Mesendoderm (in vitro differentiated cells): Measurements from ENCODE around the gene MTIF2.
"Not testable (repeated sequence)": the region's sequence is repeated elsewhere in the genome, so short reads cannot be mapped to it uniquely, and the experiment has no call there.

ENCODE experiments used
- DNase-seq: peaks from one replicate; pipeline ENCODE4 v3.0.0; 2013
- H2AK5ac ChIP-seq: 2 replicates; pipeline ENCODE4 v1.6.1; 2013; ENCODE audit warnings: low read length, inconsistent platforms
- H2BK120ac ChIP-seq: 2 replicates; pipeline ENCODE4 v1.6.1; 2013; ENCODE audit warnings: low read depth, mild to moderate bottlenecking, low read length, moderate library complexity, mixed read lengths
- H2BK15ac ChIP-seq: replicated peaks from 2 replicates; pipeline ENCODE4 v1.6.1; 2013; ENCODE audit warnings: low read depth, mild to moderate bottlenecking, moderate library complexity
- H2BK5ac ChIP-seq: 2 replicates; pipeline ENCODE4 v1.6.1; 2013; ENCODE audit warnings: low read length, inconsistent platforms
- H3K18ac ChIP-seq: 2 replicates; pipeline ENCODE4 v1.6.1; 2013; ENCODE audit warnings: mild to moderate bottlenecking, low read length, mixed read lengths
- H3K23ac ChIP-seq: one replicate; pipeline ENCODE4 v1.6.1; 2013; ENCODE audit warnings: low read length
- H3K27ac ChIP-seq: 2 replicates; pipeline ENCODE4 v1.5.1; 2013; ENCODE audit warnings: low read depth, mild to moderate bottlenecking, inconsistent platforms, low read length, moderate library complexity
- H3K27me3 ChIP-seq: 2 replicates; pipeline ENCODE4 v1.6.1; 2013; ENCODE audit warnings: low read length, control low read depth, mild to moderate bottlenecking, inconsistent platforms; ENCODE audit not compliant: insufficient read depth, poor library complexity
- H3K36me3 ChIP-seq: 2 replicates; pipeline ENCODE4 v1.6.1; 2013; ENCODE audit warnings: low read length, inconsistent platforms; ENCODE audit not compliant: control insufficient read depth, insufficient read depth
- H3K4ac ChIP-seq: one replicate; pipeline ENCODE4 v1.6.1; 2013; ENCODE audit warnings: low read depth, mild to moderate bottlenecking, low read length, moderate library complexity
- H3K4me1 ChIP-seq: 2 replicates; pipeline ENCODE4 v1.6.1; 2013; ENCODE audit warnings: low read depth, low read length, inconsistent platforms; ENCODE audit not compliant: control insufficient read depth
- H3K4me2 ChIP-seq: 2 replicates; pipeline ENCODE4 v1.6.1; 2013; ENCODE audit warnings: low read length
- H3K4me3 ChIP-seq: 2 replicates; pipeline ENCODE4 v1.5.1; 2013; ENCODE audit warnings: mild to moderate bottlenecking, low read length
- H3K56ac ChIP-seq: one replicate; pipeline ENCODE4 v1.6.1; 2013; ENCODE audit warnings: low read length
- H3K79me1 ChIP-seq: 2 replicates; pipeline ENCODE4 v1.6.1; 2013; ENCODE audit warnings: low read length, inconsistent platforms
- H3K79me2 ChIP-seq: 2 replicates; pipeline ENCODE4 v1.6.1; 2013; ENCODE audit warnings: mild to moderate bottlenecking, low read length; ENCODE audit not compliant: control insufficient read depth, insufficient read depth
- H3K9ac ChIP-seq: 2 replicates; pipeline ENCODE4 v1.6.1; 2013; ENCODE audit warnings: low read length, inconsistent platforms
- H4K5ac ChIP-seq: one replicate; pipeline ENCODE4 v1.6.1; 2013; ENCODE audit warnings: low read length
- H4K8ac ChIP-seq: one replicate; pipeline ENCODE4 v1.6.1; 2013; ENCODE audit warnings: low read depth, mild to moderate bottlenecking, control low read depth, low read length, moderate library complexity
- WGBS: extraction: QIAGEN DNeasy Blood & Tissue Kit; methylation state at CpG from one replicate; pipeline ENCODE4 v1.1.7; 2013; ENCODE audit warnings: low lambda C conversion rate, missing lambda C conversion rate; ENCODE audit not compliant: insufficient coverage; ENCODE audit errors: extremely low coverage; 5-methylcytosine and 5-hydroxymethylcytosine counted together

Gene MTIF2

DNA sequence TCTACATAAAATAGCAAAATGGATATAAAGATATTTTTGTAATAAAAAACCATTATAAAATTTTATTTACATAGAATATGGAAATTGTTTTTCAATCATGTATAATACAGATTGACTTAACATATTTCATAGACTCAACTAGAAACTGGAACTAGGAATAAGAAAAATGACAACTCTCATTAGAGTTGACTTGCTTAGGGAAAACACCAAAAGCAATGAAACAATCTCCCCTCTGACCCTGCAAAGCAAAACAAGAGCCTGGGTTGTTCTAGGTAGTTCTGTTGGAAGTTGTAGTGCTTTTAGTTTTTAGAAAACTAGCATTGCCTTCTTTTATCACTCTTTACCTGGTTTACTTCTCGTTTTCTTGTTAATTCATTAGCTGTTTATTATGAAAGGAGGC is 32.2 kb upstream of the MTIF2 start:
- Histone ChIP-seq H3K23ac (no peak overlapping the region), H3K18ac (no peak overlapping the region), H3K79me1 (no peaks in the 10 kb centered on the region), H3K4me3 (no peak overlapping the region), H2AK5ac (no peak overlapping the region), H3K9ac (no peak overlapping the region), H3K27me3 (no peaks in the 10 kb centered on the region), H3K56ac (no peak overlapping the region), H3K36me3 (no peaks in the 10 kb centered on the region), H3K4me2 (no peak overlapping the region), H3K4ac (no peak overlapping the region), H4K5ac (no peak overlapping the region), H2BK5ac (no peak overlapping the region), H2BK120ac (no peak overlapping the region), H3K27ac (no peak overlapping the region), H3K4me1 (no peaks in the 10 kb centered on the region), H3K79me2 (no peaks in the 10 kb centered on the region), H2BK15ac (no peak overlapping the region), H4K8ac (no peak overlapping the region)
- no peak for DNase-seq
- no CpG with 5 or more reads among the region's 1 CpG for WGBS

GRCh38 chr2:55296393-55296792 is 27.4 kb upstream of the MTIF2 start:
- H2BK120ac ChIP-seq = no peak overlapping the region
- no peak overlapping the region for H3K27ac ChIP-seq
- H3K9ac ChIP-seq = no peak overlapping the region
- no peak overlapping the region for H2BK15ac ChIP-seq
- no peak overlapping the region for H3K56ac ChIP-seq
- H4K5ac ChIP-seq = no peak overlapping the region
- DNase-seq = no peak
- no peak overlapping the region for H3K23ac ChIP-seq
- no peaks in the 10 kb centered on the region for H3K4me1 ChIP-seq
- H3K4me2 ChIP-seq = no peak overlapping the region
- H3K18ac ChIP-seq = no peak overlapping the region
- H3K79me2 ChIP-seq = no peaks in the 10 kb centered on the region
- H3K27me3 ChIP-seq = no peaks in the 10 kb centered on the region
- H3K4me3 ChIP-seq = no peak overlapping the region
- H3K79me1 ChIP-seq = no peaks in the 10 kb centered on the region
- H4K8ac ChIP-seq = no peak overlapping the region
- H3K4ac ChIP-seq = no peak overlapping the region
- H3K36me3 ChIP-seq = peaks cover 4% of the 10 kb centered on the region
- no peak overlapping the region for H2AK5ac ChIP-seq
- H2BK5ac ChIP-seq = no peak overlapping the region

DNA sequence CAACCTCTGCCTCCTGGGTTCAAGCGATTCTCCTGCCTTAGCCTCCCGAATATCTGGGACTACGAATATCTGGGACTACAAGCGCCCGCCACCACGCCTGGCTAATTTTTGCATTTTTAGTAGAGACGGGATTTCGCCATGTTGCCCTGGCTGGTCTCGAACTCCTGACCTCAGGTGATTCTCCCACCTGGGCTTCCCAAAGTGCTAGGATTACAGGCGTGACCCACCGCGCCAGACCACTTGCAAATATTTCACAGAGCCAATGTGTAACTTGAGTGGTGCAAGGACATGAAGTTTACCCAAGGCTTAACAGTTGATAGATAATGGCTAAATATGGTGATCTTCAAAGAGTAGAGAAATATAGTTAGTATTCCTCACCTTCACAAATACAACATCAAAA is 14.1 kb upstream of the MTIF2 start:
- Histone ChIP-seq H3K4ac (no peak overlapping the region), H3K9ac (no peak overlapping the region), H3K36me3 (no peaks in the 10 kb centered on the region), H3K79me1 (no peaks in the 10 kb centered on the region), H4K5ac (no peak overlapping the region), H2AK5ac (no peak overlapping the region), H3K18ac (no peak overlapping the region), H3K4me1 (peaks cover 3% of the 10 kb centered on the region), H3K79me2 (no peaks in the 10 kb centered on the region), H3K27me3 (no peaks in the 10 kb centered on the region), H3K56ac (no peak overlapping the region), H2BK120ac (no peak overlapping the region), H3K23ac (no peak overlapping the region), H4K8ac (no peak overlapping the region), H3K4me3 (no peak overlapping the region), H3K27ac (no peak overlapping the region), H2BK5ac (no peak overlapping the region), H3K4me2 (no peak overlapping the region), H2BK15ac (no peak overlapping the region)
- no CpG with 5 or more reads among the region's 12 CpGs for WGBS
- DNase-seq = no peak

GRCh38 chr2:55282110-55282917 is 13.3 kb upstream of the MTIF2 start:
- Histone ChIP-seq H2BK15ac (no peak overlapping the region), H3K56ac (peak overlapping the region; percentile 89), H3K4ac (peak overlapping the region; percentile 5), H2BK5ac (no peak overlapping the region), H3K18ac (peak overlapping the region; percentile 6), H2BK120ac (no peak overlapping the region), H2AK5ac (no peak overlapping the region), H3K27ac (no peak overlapping the region), H3K23ac (no peak overlapping the region), H4K8ac (no peak overlapping the region), H3K4me1 (peaks cover 3% of the 10 kb centered on the region), H4K5ac (no peak overlapping the region), H3K27me3 (no peaks in the 10 kb centered on the region), H3K36me3 (no peaks in the 10 kb centered on the region), H3K79me2 (no peaks in the 10 kb centered on the region), H3K79me1 (no peaks in the 10 kb centered on the region), H3K4me2 (peak overlapping the region; percentile 24), H3K9ac (peak overlapping the region; percentile 72), H3K4me3 (peak overlapping the region; percentile 6)
- no CpG with 5 or more reads among the region's 60 CpGs for WGBS
- peak; percentile 89 for DNase-seq

- H3K27ac ChIP-seq, H3K36me3 ChIP-seq: not testable (repeated sequence)
- no CpG with 5 or more reads among the region's 5 CpGs for WGBS
Measured at GRCh38 chr2:55280851-55281546, 12.0 kb upstream of the MTIF2 start.

More at GRCh38 chr2:55280851-55281546, 12.0 kb upstream of the MTIF2 start:
- H3K4me1 ChIP-seq, H3K18ac ChIP-seq, H3K79me2 ChIP-seq, H3K4ac ChIP-seq, H4K8ac ChIP-seq, DNase-seq, H3K9ac ChIP-seq, H3K4me2 ChIP-seq, H2BK120ac ChIP-seq, H4K5ac ChIP-seq, H3K27me3 ChIP-seq, H2BK5ac ChIP-seq, H3K4me3 ChIP-seq, H3K23ac ChIP-seq, H3K79me1 ChIP-seq, H2AK5ac ChIP-seq, H3K56ac ChIP-seq, H2BK15ac ChIP-seq: not testable (repeated sequence)
